ENCODE measurements around the gene EFR3B.
"Not testable (repeated sequence)": the region's sequence is repeated elsewhere in the genome, so short reads cannot be mapped to it uniquely, and the experiment has no call there.

Gene EFR3B

DNA sequence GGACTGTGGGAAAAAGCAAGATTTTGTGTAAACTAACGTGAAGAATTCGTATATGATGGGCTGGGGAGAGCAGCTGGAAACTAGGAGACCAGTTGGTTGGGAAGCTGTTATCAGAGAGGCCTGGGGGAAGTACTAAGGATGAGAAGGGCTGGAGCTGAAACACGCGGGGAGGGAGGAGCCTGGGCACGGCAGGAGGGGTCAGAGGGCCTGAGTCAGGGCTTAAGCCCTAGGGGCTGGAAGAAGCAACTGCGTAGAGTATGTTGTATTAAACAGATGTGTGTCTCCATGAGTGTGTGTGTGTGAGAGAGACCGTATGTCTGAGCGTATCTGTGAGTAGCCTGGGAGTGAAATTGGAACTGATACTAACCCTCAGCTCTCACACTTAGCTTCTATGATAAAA lies 118.1 kb downstream of the EFR3B start:
- DNase-seq = no peak

DNA sequence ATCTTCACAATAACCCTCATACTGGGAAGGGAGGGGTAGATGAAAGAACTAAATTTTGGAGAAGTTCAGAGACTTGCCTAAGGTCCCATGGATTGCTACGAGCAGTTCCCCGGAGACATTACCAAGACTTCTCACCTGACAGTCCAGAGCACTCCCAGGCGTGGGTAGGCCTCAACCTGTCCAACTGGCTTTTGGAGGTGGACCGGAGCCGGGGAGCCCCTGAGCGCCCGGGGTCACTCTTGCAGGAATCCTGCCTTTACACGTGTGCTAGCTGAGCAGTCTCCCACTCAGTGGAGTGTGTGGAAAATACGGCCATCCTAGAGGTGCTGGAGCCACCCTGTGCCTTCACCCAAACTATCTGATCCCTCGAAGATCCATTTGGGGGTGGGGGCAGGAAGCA lies 118.5 kb downstream of the EFR3B start:
- no peak for DNase-seq

DNA sequence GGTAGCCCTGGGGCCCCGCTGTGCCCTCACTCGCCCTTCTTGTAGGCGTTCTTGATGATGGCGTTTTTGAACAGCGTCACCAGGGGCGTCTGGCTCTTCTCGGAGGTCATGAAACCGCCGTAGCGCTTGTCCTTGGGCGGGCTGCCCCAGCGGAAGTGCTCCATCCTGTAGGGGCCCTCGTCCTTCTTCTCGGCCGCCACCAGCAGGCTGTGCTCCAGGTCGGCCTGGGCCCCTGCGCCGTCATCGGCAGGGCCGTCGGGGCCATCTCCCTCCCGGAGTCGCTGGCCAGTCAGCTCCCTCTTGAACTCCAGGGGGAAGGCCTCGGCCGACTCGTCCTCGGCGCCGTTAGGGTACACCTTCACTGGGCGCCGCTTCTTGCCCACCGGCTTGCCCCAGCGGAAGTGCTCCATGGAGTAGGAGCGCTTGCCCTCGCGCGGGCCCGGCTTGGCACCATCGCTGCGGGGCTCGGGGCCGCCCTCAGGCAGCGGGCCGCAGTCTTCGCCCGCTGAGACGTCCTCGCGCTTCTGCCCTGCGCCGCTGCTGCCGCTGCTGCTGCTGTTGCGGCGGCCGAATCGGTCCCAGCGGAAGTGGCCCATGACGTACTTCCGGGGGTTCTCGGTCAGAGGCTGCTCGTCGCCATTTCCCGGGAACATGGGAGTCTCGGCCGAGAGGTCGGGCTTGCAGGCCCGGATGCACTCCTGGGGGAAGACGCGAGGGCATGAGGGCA lies 119.3 kb downstream of the EFR3B start:
- peak; percentile 71 for DNase-seq

DNA sequence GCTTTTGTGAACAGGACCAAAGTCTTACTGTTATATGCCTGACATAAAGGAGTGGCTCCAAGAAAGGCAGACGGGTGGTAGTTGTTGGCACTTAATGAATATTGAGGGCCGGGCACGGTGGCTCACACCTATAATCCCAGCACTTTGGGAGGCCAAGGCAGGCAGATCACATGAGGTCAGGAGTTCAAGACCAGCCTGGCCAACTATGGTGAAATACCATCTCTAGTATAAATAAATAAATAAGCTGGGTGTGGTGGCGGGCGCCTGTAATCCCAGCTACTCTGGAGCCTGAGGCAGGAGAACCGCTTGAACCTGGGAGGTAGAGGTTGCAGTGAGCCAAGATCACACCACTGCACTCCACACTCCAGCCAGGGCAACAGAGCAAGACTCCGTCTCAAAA lies 120.2 kb downstream of the EFR3B start:
- not testable (repeated sequence) for DNase-seq

DNA sequence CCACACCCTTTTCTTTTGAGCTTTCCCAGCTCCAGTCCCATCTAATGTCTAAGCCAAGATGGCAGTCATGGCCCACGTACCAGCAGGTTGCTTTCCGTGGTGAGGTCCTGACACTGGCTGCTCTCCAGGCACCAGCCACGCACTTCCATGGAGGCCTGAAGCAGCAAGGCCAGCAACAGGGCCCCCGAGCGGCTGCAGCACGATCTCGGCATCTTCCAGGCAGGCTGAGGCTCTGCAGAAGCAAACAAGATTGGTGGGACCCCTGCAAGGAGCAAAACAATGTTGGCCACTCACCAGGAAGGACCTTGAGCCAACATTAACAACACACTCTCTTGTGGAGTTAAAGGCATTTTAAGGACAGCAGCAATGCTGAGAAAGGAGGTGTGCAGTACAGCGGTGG lies 122.7 kb downstream of the EFR3B start:
- DNase-seq = no peak

DNA sequence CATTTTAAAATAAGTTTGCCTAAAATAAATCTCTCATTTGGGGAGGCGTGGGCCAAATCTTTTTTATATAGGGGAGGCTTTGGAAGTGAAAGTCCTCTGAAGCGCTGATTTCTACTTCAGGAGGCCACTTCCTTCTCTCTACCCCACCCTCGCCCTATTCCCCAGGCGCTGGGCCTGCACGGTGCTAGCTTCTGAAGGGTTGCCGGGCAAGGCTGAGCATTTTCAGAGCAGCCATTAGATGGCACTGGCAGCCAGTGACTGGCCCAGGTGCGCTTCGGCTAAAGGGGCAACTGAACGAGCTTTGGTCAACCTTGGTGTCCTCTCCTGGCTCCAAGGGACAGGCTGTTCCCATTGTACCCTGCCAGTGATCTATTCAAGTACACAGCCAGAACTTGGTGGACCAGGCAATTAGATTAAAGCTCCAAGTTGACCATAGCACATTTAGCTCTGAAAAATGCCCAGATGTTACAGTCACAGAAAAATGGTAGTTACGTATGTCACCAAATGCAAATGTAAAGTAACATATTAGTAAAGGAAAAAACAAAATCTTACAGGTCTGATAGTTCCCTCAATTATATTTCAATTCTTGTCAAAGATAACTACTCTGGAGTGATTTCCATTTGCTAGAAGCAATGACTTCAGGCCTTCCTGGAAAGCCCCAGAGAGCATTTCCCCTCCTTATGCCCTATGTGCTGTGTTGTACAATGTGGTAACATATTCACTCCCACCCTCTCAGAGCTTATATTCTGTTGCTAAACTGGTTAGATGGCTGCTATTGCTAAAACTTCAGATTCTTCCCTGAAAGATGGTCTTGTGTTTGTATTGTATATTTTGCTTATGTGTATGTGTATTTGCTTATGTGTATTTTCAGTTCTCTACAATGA lies 124.4 kb downstream of the EFR3B start:
- peak; percentile 30 for DNase-seq

DNA sequence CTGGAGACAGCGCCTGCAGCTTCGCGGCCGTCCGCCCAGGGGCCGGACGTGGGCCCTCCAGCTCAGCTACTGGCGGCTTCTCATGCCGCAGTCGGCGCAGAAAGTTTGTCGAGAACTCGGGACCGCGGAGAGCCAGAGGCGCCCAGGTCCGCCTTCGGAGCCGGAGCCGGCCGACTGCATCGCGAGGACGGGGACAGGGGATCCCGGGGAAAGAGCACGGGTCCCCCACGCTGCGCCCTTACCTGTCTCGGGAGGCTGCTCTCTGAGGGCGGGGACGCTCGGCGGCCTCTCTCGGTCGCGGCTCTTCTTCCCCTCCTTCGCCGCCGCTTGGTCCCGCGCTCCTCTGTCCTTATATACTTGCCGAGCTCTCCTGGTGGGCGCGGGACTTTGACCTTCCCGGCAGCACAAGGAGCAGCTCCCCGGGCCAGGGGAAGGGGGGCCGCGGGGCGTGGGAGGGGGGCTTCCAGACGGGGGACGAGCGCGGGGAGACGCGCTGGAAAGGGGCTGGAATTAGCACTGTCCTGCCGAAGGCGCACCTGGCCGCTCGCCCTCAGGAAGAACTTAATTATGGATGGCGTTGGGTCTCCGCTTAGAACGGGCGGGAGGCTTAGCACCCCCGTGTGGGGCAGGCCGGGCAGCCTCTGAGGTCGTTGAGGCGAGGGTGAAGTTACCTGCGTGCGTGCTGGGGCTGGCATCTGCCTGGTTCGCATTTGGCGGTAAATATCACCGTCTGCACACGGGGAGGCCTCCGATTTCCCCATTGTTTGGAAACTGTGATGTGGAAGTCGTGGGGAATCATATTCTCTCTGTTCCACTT lies 126.6 kb downstream of the EFR3B start, which contains the start of gene POMC:
Gene POMC, minus strand, starts transcription at position 325 of the 817 bp plus-strand sequence. CDS start 3,808 bp downstream, outside the sequence.
- DNase-seq = peak; percentile 28

DNA sequence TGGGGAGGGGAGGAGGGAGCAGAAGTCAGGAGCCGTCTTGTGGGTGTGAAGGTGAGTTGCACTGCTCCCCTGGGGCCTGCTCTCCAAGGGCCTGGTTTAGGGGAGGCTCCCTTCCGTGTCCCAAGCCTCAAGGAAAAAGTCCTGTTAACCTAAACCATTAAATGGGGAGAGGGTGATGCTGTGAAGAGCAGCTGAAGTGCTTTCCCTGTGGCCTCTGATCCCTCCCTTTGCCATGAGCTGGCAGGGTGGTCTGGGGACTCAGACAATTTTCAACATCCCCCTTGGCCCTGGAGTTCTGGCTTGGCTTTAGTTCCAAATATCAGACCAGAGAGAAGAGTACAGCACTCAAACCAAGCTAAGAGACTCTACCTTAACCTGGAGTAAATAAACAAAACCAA lies 127.2 kb downstream of the EFR3B start:
- DNase-seq = no peak

DNA sequence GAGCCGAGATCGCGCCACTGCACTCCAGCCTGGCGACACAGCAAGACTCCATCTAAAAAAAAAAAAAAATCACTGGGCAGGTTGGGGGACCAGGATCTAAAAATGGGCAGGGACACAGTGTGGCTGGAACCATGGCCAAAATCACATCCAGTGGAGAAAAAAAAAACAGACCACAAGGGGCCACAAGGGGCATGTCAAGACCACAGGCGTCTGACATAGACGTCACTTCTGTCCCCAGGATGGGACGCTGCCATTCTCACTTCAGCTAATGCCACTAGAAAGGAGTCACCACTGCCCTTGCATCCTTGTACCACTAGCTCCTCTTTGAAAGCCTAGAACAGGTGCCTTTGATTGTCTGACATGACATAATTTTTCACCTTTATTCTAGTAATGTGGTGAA lies 129.0 kb downstream of the EFR3B start:
- DNase-seq = no peak

DNA sequence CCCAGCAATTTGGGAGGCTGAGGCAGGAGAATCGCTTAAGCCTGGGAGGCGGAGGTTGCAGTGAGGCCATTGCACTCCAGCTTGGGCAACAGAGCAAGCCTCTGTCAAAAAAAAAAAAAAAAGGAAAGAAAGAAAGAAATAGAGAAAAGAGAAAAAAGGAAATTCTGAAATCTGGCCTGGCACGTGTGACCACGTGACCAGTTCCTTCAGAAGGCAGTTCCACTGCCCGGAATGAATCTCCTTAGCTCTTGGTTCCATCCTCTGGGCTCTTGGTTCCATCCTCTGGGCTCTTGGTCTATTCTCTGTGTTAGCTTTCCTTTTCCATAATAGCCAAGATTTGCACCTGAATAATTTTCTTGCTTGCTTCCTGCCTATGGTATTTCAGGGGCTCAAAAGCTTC lies 131.8 kb downstream of the EFR3B start:
- DNase-seq = no peak

DNA sequence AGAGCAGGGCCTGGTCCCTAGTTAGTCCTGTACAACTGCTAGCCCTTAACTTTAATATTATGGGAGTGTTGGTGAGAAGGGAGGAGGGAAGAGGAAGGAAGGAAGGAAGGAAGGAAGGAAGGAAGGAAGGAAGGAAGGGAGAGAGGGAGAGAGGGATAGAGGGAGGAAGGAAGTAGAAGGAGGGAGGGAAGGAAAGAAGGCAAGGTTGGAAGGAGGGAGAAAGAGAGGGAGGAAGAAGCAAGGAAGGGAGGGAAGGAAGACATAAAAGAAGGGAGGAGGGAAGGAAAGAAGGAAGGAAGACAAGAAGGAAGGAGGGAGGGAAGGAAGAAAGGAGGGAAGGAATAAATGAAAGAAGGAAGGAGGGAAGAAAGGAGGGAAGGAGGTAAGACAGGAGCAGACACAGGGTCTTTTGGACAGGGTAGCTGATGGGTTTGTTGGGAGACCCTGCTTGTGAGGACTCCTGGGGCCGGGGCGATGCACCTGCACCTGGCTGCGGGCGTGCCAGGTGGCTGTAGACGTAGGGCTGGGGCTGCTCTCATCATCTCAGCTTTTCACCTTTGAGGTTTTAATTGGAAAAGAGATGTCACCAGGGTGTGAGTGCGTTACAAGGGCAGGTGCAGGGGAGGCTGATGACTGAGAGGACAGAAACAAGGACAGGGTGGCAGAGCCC lies 132.5 kb downstream of the EFR3B start:
- no peak for DNase-seq

DNA sequence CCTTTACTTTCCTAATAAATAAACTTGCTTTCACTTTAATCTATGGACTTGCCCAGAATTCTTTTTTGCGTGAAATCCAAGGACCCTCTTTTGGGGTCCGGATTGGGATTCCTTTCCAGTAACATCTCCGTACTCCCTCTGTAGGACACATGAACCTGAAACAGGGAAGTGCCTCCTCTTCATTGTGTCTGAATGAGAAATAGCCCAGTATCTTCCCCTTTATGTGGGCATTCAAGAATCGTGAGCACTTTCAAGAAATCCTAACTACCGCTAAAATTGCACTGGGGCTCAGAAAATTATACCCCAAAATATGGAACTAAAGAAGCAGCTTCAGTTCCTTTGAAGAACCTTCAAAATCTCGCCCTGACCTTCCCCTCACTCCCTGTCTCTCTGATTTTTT lies 134.3 kb downstream of the EFR3B start:
- DNase-seq = no peak

DNA sequence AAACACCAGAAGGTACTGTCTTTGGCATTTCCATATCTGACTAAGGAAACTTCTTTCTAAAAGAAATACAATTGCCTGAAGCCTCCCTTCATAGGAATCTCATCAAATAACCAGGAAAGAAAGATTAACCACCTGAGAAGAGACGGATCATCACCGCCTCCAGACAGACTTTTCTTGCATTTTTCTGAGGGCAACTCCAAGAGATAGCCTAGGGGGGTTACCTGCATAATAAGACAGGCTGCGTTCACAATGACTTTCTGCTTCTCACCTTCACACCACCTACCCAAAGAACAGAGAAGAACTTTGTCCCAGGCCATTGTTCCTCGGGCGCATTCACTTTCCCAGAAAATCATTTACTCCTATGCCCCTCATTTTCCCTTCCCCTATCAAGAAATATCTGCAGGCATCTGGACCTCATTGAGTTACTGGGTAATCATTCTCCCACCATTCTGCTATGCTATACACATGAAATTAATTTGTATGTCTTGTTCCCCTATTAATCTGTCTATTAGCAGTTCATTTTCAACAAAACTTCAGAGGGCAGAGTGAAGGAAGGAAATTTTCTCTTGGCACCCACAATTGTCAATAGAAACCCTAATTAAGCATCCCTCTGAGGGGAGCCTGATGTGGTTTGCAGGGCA lies 134.8 kb downstream of the EFR3B start:
- no peak for DNase-seq

DNA sequence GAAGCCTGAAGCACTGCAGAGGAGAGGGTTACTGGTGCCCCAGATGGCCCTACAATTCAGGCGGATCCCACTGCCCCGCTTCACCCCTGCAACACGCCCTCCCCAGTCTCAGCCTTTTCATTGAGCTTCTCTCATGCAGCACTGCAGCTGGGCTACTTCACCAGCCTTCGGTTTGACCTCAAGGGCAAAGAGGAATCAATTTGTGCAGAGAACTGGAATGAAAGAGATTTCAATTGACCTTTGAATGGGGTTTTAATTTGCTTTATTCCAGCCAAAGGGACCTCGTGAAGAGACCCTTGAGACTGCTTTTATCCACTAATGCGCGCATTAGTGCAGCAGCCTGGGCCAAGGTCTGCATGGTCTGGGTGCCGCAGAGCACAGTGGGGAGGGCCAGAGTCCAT lies 135.3 kb downstream of the EFR3B start:
- DNase-seq = no peak

DNA sequence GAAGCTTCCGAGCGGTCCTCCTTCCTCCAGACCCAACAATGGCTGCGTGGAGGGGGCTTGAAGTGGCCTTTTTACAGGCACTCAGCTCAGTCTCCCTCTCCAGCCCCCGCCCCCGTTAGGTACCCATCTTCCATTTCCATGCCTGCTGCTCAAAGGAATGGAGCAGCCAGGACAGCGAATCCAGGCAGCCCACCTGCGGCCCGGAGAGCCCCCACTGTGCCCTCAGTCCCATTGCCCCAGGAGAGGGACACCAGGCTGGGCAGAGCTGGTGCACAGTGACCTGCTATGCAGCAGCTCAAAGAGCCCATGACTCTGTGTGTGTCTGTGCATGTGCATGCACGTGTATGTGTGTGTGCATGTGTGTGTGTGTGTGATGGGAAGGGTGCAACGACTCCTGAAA lies 137.1 kb downstream of the EFR3B start:
- DNase-seq = no peak

DNA sequence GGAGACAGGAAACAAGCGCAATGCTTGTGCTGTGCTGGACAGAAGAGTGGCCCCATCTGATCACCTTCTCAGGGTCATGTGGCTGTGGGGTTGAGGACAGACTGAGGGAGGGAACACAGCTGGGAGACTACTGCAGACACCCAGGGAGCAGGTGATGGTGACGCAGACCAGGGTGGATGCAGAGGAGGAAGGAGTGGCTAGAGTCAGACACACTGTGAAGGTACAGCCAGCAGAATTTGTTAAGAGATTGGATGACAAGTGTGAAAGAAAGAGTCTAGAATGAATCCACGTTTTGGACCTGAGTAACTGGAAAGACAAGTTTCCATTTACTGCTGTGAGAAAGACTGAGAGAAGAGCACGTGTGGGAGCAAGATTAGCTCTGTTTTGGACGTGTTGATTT lies 142.4 kb downstream of the EFR3B start:
- DNase-seq = no peak

DNA sequence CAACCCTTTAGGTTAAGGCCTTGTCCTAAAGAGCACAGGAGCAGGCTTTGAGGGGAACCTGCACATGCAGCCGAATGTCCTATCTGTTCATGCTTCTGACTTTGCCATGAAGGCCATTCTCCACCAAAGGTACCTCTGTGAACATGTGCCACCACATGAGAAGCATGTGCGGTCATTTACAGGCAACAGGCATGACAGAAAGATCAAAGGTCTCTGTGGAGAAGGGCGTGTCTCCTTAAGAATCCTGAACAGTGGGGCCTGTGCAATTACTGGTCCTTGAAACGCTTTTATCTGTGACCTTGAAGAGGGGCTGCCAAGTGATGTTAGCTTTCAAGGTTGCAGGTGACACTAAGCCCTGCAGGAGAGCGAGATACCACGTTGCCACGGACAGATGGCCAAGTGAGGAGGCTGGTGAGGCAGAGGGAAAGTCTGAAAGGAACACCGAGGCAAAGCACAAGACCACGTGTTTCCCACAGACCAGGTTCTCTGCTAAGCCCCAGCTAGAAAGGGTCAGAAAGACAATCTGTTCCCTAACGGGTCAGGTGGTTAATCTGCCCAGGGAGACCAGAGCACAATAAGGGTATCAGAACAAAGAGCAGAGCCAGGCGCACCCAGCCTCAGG lies 146.0 kb downstream of the EFR3B start:
- no peak for DNase-seq

DNA sequence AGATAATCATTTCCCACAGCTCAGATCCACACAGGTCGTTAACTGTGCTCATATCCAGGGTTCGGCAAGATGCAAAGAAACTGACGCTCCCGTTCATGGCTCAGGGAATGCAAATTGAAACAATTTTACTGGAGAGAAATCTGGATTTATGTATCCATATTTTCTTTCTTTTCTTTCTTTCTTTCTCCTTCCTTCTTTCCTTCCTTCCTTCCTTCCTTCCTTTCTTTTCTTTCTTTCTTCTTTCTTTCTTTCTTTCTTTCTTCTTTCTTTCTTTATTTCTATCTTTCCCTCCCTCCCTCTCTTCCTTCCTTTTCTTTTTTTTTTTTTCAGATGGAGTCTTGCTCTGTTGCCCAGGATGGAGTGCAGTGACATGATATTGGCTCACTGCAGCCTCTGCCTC lies 146.5 kb downstream of the EFR3B start:
- no peak for DNase-seq

DNA sequence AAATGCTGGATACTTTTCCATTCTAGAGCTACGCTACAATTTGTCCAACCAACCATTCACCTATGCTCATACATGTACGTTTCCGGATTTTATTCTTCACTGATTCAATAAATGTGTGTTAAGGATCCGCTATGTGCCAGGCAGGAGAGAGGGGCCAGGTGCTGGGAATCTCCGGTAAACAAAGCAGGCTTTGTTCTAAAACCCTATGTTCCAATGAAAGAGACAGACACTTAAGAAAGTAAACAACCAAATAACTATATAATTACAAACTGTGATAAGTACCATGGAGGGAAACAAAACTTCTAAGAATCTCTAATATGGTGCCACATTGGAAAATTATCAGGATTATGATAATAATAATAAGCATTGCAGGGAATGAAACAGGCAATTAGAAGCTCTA lies 148.7 kb downstream of the EFR3B start:
- DNase-seq = no peak

DNA sequence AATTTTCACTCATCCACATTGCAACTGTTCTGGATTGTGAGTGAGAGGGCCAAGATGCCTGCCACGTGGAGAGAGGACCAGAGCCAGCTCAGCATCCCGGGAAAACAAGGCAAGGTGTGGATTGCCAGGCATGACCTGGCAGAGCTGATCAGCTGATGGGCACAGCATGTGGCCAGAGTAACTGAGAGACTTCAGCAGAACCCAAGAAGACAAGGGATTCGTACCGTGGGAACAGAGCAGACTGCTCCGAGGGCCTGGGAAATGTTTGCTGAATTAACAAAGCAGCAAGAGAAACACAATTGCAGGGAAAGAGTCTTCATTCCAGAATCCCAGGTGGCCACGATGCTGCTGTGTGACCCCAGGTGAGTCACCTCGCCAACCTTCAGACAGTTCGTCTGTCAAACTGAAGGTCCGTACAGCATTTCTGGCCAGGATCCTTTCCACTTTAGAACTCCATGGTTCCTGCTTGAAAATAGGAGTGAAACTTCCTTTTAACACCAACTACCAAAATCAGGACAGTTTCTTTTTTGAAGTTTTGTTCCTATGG lies 152.8 kb downstream of the EFR3B start:
- DNase-seq = no peak

Data from stimulated activated CD4-positive, alpha-beta T cell treated with anti-CD3 and anti-CD28 coated beads, Interleukin-12 subunit alpha, Interleukin-12 subunit beta, amount 100 ng/mL, for 4 hours (primary cell).